Measurements from ENCODE around the gene GABBR2.

Gene GABBR2

GRCh38 chr9:98564714-98565113 is 144.0 kb downstream of the GABBR2 start:
- Histone ChIP-seq H4K20me1 (ENCODE audit: insufficient read depth, low read length) (no peaks in the 10 kb centered on the region), H3K36me3 (replicated peaks; ENCODE audit: insufficient read depth, low read length) (no peaks in the 10 kb centered on the region), H3K4me3 (ENCODE audit: low read length) (no peak overlapping the region), H3K4me2 (ENCODE audit: low read depth, low read length) (no peak overlapping the region), H3K27me3 (replicated peaks; ENCODE audit: insufficient read depth, low read length) (no peaks in the 10 kb centered on the region), H3F3A (ENCODE audit: insufficient read depth, low read length) (no peaks in the 10 kb centered on the region), H2AFZ (ENCODE audit: low read length) (no peak overlapping the region), H3K79me2 (ENCODE audit: low read length) (no peaks in the 10 kb centered on the region), H3K9ac (ENCODE audit: low read length) (no peak overlapping the region), H3K9me2 (replicated peaks; ENCODE audit: insufficient read depth, low read length) (no peaks in the 10 kb centered on the region), H3K9me3 (replicated peaks; ENCODE audit: insufficient read depth, low read length) (no peaks in the 10 kb centered on the region), H3K4me1 (ENCODE audit: low read length) (no peaks in the 10 kb centered on the region), H3K27ac (ENCODE audit: low read length) (no peak overlapping the region)
- TF ChIP-seq EZH2phosphoT487 (IDR thresholded peaks at IDR 0.05; ENCODE audit: low read length) (no peak), EZH2 (optimal IDR thresholded peaks at IDR 0.05; ENCODE audit: low read depth, low read length) (no peak)
- TF ChIP-seq, protein P1, sequence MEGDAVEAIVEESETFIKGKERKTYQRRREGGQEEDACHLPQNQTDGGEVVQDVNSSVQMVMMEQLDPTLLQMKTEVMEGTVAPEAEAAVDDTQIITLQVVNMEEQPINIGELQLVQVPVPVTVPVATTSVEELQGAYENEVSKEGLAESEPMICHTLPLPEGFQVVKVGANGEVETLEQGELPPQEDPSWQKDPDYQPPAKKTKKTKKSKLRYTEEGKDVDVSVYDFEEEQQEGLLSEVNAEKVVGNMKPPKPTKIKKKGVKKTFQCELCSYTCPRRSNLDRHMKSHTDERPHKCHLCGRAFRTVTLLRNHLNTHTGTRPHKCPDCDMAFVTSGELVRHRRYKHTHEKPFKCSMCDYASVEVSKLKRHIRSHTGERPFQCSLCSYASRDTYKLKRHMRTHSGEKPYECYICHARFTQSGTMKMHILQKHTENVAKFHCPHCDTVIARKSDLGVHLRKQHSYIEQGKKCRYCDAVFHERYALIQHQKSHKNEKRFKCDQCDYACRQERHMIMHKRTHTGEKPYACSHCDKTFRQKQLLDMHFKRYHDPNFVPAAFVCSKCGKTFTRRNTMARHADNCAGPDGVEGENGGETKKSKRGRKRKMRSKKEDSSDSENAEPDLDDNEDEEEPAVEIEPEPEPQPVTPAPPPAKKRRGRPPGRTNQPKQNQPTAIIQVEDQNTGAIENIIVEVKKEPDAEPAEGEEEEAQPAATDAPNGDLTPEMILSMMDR (IDR thresholded peaks at IDR 0.05; ENCODE audit: low read length): no peak
- no peak for DNase-seq

DNA sequence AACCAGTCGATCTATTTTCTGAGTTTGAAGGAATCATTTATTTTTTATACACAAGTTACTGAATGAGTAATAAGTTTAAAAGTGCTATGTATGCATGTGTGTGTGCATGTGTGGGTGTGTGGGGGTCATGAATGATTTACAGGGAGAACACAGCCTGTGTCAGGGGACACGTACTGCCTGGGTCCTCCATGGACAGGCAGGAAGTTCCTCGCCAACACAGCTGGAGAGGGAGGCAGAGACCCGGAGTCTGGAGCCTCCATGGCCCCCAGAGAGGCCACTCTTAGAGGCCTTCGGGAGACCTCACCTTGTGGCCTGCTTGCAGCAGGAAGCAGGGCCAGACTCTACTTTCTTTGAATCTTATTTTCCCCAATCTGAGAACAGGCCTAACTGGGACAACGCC is 144.7 kb downstream of the GABBR2 start:
- TF ChIP-seq, protein P1 (IDR thresholded peaks at IDR 0.05; ENCODE audit: low read length): no peak
- TF ChIP-seq EZH2 (optimal IDR thresholded peaks at IDR 0.05; ENCODE audit: low read depth, low read length) (no peak), EZH2phosphoT487 (IDR thresholded peaks at IDR 0.05; ENCODE audit: low read length) (no peak)
- no peaks in the 10 kb centered on the region for H3K4me1 ChIP-seq (ENCODE audit: low read length)
- H3K9me2 ChIP-seq (replicated peaks; ENCODE audit: insufficient read depth, low read length): no peaks in the 10 kb centered on the region
- no peak overlapping the region for H3K4me2 ChIP-seq (ENCODE audit: low read depth, low read length)
- no peak overlapping the region for H3K27ac ChIP-seq (ENCODE audit: low read length)
- no peaks in the 10 kb centered on the region for H3K27me3 ChIP-seq (replicated peaks; ENCODE audit: insufficient read depth, low read length)
- no peaks in the 10 kb centered on the region for H3K36me3 ChIP-seq (replicated peaks; ENCODE audit: insufficient read depth, low read length)
- H3K4me3 ChIP-seq (ENCODE audit: low read length): no peak overlapping the region
- no peak for DNase-seq
- H3F3A ChIP-seq (ENCODE audit: insufficient read depth, low read length): no peaks in the 10 kb centered on the region
- H4K20me1 ChIP-seq (ENCODE audit: insufficient read depth, low read length): no peaks in the 10 kb centered on the region
- no peak overlapping the region for H2AFZ ChIP-seq (ENCODE audit: low read length)
- no peak overlapping the region for H3K9ac ChIP-seq (ENCODE audit: low read length)
- no peaks in the 10 kb centered on the region for H3K79me2 ChIP-seq (ENCODE audit: low read length)
- no peaks in the 10 kb centered on the region for H3K9me3 ChIP-seq (replicated peaks; ENCODE audit: insufficient read depth, low read length)

DNA sequence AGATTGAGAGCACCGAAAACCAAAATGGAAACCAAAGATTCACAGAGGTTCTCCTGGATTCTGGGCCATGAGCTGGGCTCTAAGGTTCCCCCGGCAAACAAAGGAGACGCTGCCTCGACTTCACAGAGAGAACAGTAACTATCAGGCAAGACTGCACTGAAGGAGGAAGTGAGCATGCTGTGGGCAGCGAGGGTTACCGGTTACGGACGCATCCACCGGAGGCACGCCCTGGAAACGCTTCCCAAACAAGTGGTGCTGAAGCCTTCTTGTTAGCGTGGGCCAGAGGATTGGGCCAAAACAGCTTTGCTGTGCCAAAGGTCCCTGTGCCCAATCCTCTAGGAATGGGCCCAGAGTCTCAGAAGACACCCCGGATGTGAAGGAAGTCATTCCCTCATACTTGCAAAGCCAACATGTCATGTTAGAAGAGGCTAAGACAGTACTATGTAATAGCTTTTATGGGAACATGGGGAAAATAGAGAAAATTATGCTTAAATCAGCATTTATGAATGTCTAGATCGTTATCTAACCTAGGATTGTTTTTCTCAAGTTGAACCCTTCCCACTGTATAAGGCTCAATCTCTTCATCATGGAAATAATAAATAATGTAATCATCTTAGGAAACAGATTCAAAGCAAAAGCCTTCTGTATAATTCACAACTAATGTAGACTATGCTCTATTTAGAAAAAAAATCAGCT is 145.4 kb downstream of the GABBR2 start:
- no peaks in the 10 kb centered on the region for H3K9me2 ChIP-seq (replicated peaks; ENCODE audit: insufficient read depth, low read length)
- no peak overlapping the region for H3K9ac ChIP-seq (ENCODE audit: low read length)
- no peak overlapping the region for H3K27ac ChIP-seq (ENCODE audit: low read length)
- DNase-seq: no peak
- H4K20me1 ChIP-seq (ENCODE audit: insufficient read depth, low read length): no peaks in the 10 kb centered on the region
- H3F3A ChIP-seq (ENCODE audit: insufficient read depth, low read length): no peaks in the 10 kb centered on the region
- H3K79me2 ChIP-seq (ENCODE audit: low read length): no peaks in the 10 kb centered on the region
- H3K4me2 ChIP-seq (ENCODE audit: low read depth, low read length): no peak overlapping the region
- TF ChIP-seq, protein P1 (IDR thresholded peaks at IDR 0.05; ENCODE audit: low read length): no peak
- no peak for TF ChIP-seq EZH2phosphoT487 (IDR thresholded peaks at IDR 0.05; ENCODE audit: low read length)
- no peak for TF ChIP-seq EZH2 (optimal IDR thresholded peaks at IDR 0.05; ENCODE audit: low read depth, low read length)
- no peaks in the 10 kb centered on the region for H3K9me3 ChIP-seq (replicated peaks; ENCODE audit: insufficient read depth, low read length)
- no peak overlapping the region for H2AFZ ChIP-seq (ENCODE audit: low read length)
- no peaks in the 10 kb centered on the region for H3K27me3 ChIP-seq (replicated peaks; ENCODE audit: insufficient read depth, low read length)
- no peak overlapping the region for H3K4me3 ChIP-seq (ENCODE audit: low read length)
- H3K4me1 ChIP-seq (ENCODE audit: low read length): no peaks in the 10 kb centered on the region
- H3K36me3 ChIP-seq (replicated peaks; ENCODE audit: insufficient read depth, low read length): no peaks in the 10 kb centered on the region

Data from MM.1S (cell line).